BLaER1 (cell line): Measurements from ENCODE around the gene SEMA4D.

Source experiments
- H3K27ac ChIP-seq: shearing (Covaris generic); formaldehyde crosslinking; 2 replicates; pipeline ENCODE4 v1.8.1; 2022
- H3K27me3 ChIP-seq: shearing (Covaris generic); formaldehyde crosslinking; 2 replicates; pipeline ENCODE4 v1.8.1; 2022
- H3K36me3 ChIP-seq: shearing (Covaris generic); formaldehyde crosslinking; 2 replicates; pipeline ENCODE4 v1.8.1; 2022
- H3K4me1 ChIP-seq: shearing (Covaris generic); formaldehyde crosslinking; 2 replicates; pipeline ENCODE4 v1.8.1; 2022
- H3K4me2 ChIP-seq: shearing (Covaris generic); formaldehyde crosslinking; 2 replicates; pipeline ENCODE4 v1.8.1; 2022
- H3K4me3 ChIP-seq: shearing (Covaris generic); formaldehyde crosslinking; 2 replicates; pipeline ENCODE4 v1.8.1; 2022
- H3K9ac ChIP-seq: shearing (Covaris generic); formaldehyde crosslinking; 2 replicates; pipeline ENCODE4 v1.8.1; 2022
- H3K9me3 ChIP-seq: shearing (Covaris generic); formaldehyde crosslinking; 2 replicates; pipeline ENCODE4 v1.8.1; 2022
- H4K20me1 ChIP-seq: shearing (Covaris generic); formaldehyde crosslinking; 2 replicates; pipeline ENCODE4 v1.8.1; 2022
- Cebpa-rat ChIP-seq: shearing (Covaris generic); IDR thresholded peaks from 2 replicates; pipeline ENCODE4 v1.8.1; 2022

Gene SEMA4D

GRCh38 chr9:89452561-89452960 lies 45.4 kb downstream of the SEMA4D start:
- no peak overlapping the region for H3K9ac ChIP-seq
- peaks cover 100% of the 10 kb centered on the region for H4K20me1 ChIP-seq
- H3K4me1 ChIP-seq, result peaks cover 75% of the 10 kb centered on the region
- no peak overlapping the region for H3K27ac ChIP-seq
- H3K36me3 ChIP-seq, result peaks cover 84% of the 10 kb centered on the region
- no peak overlapping the region for H3K4me3 ChIP-seq
- TF ChIP-seq Cebpa-rat, result no peak
- no peaks in the 10 kb centered on the region for H3K27me3 ChIP-seq
- no peaks in the 10 kb centered on the region for H3K9me3 ChIP-seq
- no peak overlapping the region for H3K4me2 ChIP-seq

- H3K4me1 ChIP-seq, result peaks cover 73% of the 10 kb centered on the region
- H3K9me3 ChIP-seq, result no peaks in the 10 kb centered on the region
- peaks cover 77% of the 10 kb centered on the region for H3K36me3 ChIP-seq
- no peak overlapping the region for H3K9ac ChIP-seq
- no peaks in the 10 kb centered on the region for H3K27me3 ChIP-seq
- peak overlapping the region; percentile 73 for H3K4me2 ChIP-seq
- H3K27ac ChIP-seq, result no peak overlapping the region
- peaks cover 100% of the 10 kb centered on the region for H4K20me1 ChIP-seq
- no peak for TF ChIP-seq Cebpa-rat
- no peak overlapping the region for H3K4me3 ChIP-seq
These were observed 47.7 kb downstream of the SEMA4D start for GRCh38 chr9:89450213-89450612.

- TF ChIP-seq Cebpa-rat, result no peak
- H3K4me2 ChIP-seq, result peak overlapping the region; percentile 73
These were observed 48.6 kb downstream of the SEMA4D start for GRCh38 chr9:89449261-89449671.

DNA sequence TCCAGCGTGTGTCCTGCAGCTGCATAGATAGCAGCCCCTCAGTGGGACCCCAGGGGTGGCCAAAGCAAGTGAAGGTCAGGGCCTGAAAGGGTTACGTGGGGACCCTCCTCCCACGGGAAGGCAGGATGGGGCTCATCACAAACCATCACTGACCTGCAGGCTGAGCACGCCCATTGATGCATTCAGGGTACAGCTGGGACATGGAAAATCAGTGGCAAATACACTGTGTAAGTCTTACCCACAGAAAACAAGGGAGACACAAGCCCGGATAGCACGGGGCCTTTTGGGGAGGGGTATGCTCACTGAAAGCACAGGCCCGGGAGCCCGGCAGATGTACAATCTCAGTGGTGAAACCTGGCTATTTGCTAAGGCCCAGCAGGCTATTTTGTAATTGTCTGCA lies 49.1 kb downstream of the SEMA4D start:
- Histone ChIP-seq H3K4me2 (peak overlapping the region; percentile 73), H3K27ac (peak overlapping the region; percentile 40; the same call in 1 of the 2 replicates), H3K9ac (no peak overlapping the region), H3K36me3 (peaks cover 72% of the 10 kb centered on the region), H3K4me3 (no peak overlapping the region), H3K4me1 (peaks cover 73% of the 10 kb centered on the region), H3K9me3 (no peaks in the 10 kb centered on the region), H3K27me3 (no peaks in the 10 kb centered on the region), H4K20me1 (peaks cover 100% of the 10 kb centered on the region)
- TF ChIP-seq Cebpa-rat, result no peak

More at GRCh38 chr9:89449261-89449671, 48.6 kb downstream of the SEMA4D start:
- no peak overlapping the region for H3K4me3 ChIP-seq
- peaks cover 100% of the 10 kb centered on the region for H4K20me1 ChIP-seq
- peaks cover 73% of the 10 kb centered on the region for H3K4me1 ChIP-seq
- no peak overlapping the region for H3K27ac ChIP-seq
- H3K36me3 ChIP-seq, result peaks cover 72% of the 10 kb centered on the region
- H3K27me3 ChIP-seq, result no peaks in the 10 kb centered on the region
- H3K9ac ChIP-seq, result peak overlapping the region; percentile 0; the same call in 1 of the 2 replicates
- no peaks in the 10 kb centered on the region for H3K9me3 ChIP-seq

- Histone ChIP-seq H3K36me3 (peaks cover 72% of the 10 kb centered on the region), H3K9me3 (no peaks in the 10 kb centered on the region), H3K27me3 (no peaks in the 10 kb centered on the region), H4K20me1 (peaks cover 100% of the 10 kb centered on the region), H3K4me2 (peak overlapping the region; percentile 73), H3K4me1 (peaks cover 75% of the 10 kb centered on the region), H3K4me3 (no peak overlapping the region), H3K27ac (peak overlapping the region; percentile 40; the same call in 1 of the 2 replicates), H3K9ac (no peak overlapping the region)
- no peak for TF ChIP-seq Cebpa-rat
These were observed 49.5 kb downstream of the SEMA4D start for GRCh38 chr9:89448381-89448780.

GRCh38 chr9:89447416-89447815 lies 50.5 kb downstream of the SEMA4D start:
- peaks cover 63% of the 10 kb centered on the region for H3K36me3 ChIP-seq
- TF ChIP-seq Cebpa-rat, result no peak
- H3K9me3 ChIP-seq, result no peaks in the 10 kb centered on the region
- peaks cover 78% of the 10 kb centered on the region for H3K4me1 ChIP-seq
- H3K27me3 ChIP-seq, result no peaks in the 10 kb centered on the region
- peaks cover 100% of the 10 kb centered on the region for H4K20me1 ChIP-seq
- H3K9ac ChIP-seq, result no peak overlapping the region
- H3K4me3 ChIP-seq, result no peak overlapping the region
- no peak overlapping the region for H3K4me2 ChIP-seq
- no peak overlapping the region for H3K27ac ChIP-seq

DNA sequence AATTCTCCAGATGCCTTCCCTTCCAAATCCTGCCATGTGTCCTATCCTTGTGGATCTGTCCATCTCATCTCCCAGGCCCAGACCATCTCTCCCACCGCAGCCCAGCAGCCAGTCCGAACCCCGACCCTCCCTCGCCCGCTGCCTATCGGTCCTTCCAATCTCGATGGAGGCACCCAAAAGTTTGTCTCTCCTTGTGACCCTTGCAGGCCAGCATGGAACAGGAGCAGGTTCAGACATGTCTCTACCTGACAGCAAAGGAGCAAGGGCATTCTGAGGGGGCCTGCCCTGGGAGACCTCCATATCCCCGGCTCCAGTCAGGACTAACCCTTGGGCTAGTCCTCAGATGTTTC lies 51.0 kb downstream of the SEMA4D start:
- H3K9me3 ChIP-seq, result no peaks in the 10 kb centered on the region
- H3K36me3 ChIP-seq, result peaks cover 62% of the 10 kb centered on the region
- peak overlapping the region; percentile 83; the same call in 1 of the 2 replicates for H3K4me2 ChIP-seq
- peaks cover 82% of the 10 kb centered on the region for H3K4me1 ChIP-seq
- H3K27me3 ChIP-seq, result no peaks in the 10 kb centered on the region
- no peak for TF ChIP-seq Cebpa-rat
- peaks cover 100% of the 10 kb centered on the region for H4K20me1 ChIP-seq
- no peak overlapping the region for H3K9ac ChIP-seq
- no peak overlapping the region for H3K4me3 ChIP-seq
- 0 out of 2 replicates have a peak overlapping the region, but pooled peaks have one; percentile 21 for H3K27ac ChIP-seq

DNA sequence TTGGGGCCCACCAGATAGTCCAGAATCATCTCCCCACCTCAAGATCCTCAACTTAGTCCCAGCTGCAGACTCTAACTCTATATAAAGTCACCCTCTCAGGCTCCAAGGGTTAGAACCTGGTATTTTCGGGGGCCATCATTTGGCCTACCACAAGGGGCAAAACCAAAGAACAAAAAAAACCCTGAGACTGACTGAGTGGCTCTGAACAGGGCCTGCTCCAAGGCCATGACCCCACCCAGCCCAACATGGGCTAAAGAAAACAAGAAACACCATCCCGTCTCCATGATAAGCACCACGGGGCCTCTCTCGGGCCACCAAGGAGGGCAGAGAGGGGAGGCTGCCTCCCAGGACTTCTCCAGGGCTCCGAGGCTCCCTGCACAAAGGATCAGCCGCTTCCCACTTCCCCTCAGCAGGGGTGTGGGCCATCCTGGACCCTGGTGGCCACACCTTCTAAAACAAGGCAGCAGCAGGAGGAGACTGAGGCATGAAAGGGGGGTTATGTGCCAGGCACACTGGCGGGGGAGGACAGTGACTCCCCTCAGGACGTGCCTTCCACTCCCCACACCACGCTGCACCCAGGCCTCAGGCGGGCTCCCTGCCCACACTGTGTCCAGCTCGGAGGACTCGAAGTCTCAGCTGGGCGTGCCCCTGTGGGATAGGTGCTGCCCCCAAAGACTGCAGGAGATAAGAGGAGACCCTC lies 51.5 kb downstream of the SEMA4D start:
- H3K27ac ChIP-seq, result peak overlapping the region; percentile 44; the same call in 1 of the 2 replicates
- H3K9me3 ChIP-seq, result no peaks in the 10 kb centered on the region
- 0 out of 2 replicates have a peak overlapping the region, but pooled peaks have one; percentile 0 for H3K9ac ChIP-seq
- no peaks in the 10 kb centered on the region for H3K27me3 ChIP-seq
- peaks cover 63% of the 10 kb centered on the region for H3K36me3 ChIP-seq
- no peak for TF ChIP-seq Cebpa-rat
- H3K4me2 ChIP-seq, result peak overlapping the region; percentile 83
- no peak overlapping the region for H3K4me3 ChIP-seq
- H3K4me1 ChIP-seq, result peaks cover 88% of the 10 kb centered on the region
- H4K20me1 ChIP-seq, result peaks cover 100% of the 10 kb centered on the region

GRCh38 chr9:89445801-89446251 lies 52.1 kb downstream of the SEMA4D start:
- peaks cover 63% of the 10 kb centered on the region for H3K36me3 ChIP-seq
- H3K4me3 ChIP-seq, result no peak overlapping the region
- no peak for TF ChIP-seq Cebpa-rat
- H3K27me3 ChIP-seq, result no peaks in the 10 kb centered on the region
- H3K9me3 ChIP-seq, result no peaks in the 10 kb centered on the region
- H3K4me2 ChIP-seq, result peak overlapping the region; percentile 83
- 0 out of 2 replicates have a peak overlapping the region, but pooled peaks have one; percentile 0 for H3K9ac ChIP-seq
- H4K20me1 ChIP-seq, result peaks cover 100% of the 10 kb centered on the region
- H3K27ac ChIP-seq, result 0 out of 2 replicates have a peak overlapping the region, but pooled peaks have one; percentile 44
- peaks cover 94% of the 10 kb centered on the region for H3K4me1 ChIP-seq
